Measurements from ENCODE around the gene SIAH2. TPM values are rescaled to one million over a fixed set of nuclear protein-coding genes. Genes with fewer than 3 reads are reported as not detected.

The SIAH2 gene
- total and polyA plus RNA-seq, 9 of the 15 experiments (the other 6 are each of a cell fraction or from before 2014, with no cell fraction given) = 4.8 to 39.0 (median 29.9) TPM

DNA sequence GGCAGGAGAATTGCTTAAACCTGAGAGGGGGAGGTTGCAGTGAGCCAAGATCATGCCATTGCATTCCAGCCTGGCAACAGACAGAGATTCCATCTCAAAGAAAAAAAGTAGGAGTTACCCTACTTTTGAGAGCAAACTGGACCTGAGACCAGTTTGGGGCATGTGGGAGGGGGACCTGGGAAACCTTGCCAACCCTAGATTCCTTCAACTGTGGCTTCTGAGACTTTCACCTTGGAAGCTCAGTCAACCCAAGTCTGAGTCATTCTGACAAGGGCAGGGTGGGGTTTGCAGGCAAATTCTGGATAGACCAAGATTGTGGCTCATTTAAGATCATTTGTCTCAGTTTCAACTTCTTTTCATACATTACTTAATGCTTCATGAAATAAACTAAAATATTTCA is 23.8 kb upstream of the SIAH2 start:
- no peak overlapping the region for H3K27ac ChIP-seq (ENCODE audit: extremely low read depth, low read depth, low read length)
- no peaks in the 10 kb centered on the region for H4K20me1 ChIP-seq (replicated peaks; ENCODE audit: control insufficient read depth, insufficient read depth, low read length)
- H3K9me3 ChIP-seq (replicated peaks; ENCODE audit: control insufficient read depth, insufficient read depth, low read depth, low read length) = no peaks in the 10 kb centered on the region
- no peak overlapping the region for H3K4me3 ChIP-seq
- CTCF ChIA-PET (ENCODE audit: low intra/inter-chr PET ratio) = interaction anchor here (0.6 to 2.0 kb wide), 4 partner anchors 65 to 457 kb away, joined by 3 to 14 read pairs (median 5); no protein-coding TSS in a partner anchor
- H3K9ac ChIP-seq (ENCODE audit: insufficient read depth in 1 of 2, low read depth in 2 of 2, low read length in 2 of 2) = no peak overlapping the region
- peaks cover 5 to 9% of the 10 kb centered on the region in 2 experiments; a peak in 3 of 5 replicates for H3K4me1 ChIP-seq (replicated peaks in 1 of 2; ENCODE audit: control insufficient read depth in 2 of 2, insufficient read depth in 2 of 2, low read length in 2 of 2)
- POLR2A ChIA-PET = interaction anchor here (1.2 kb wide), 1 partner anchor 12 kb away, joined by 4 read pairs; no protein-coding TSS in a partner anchor
- no peak overlapping the region for H3K4me2 ChIP-seq (ENCODE audit: insufficient read depth, low read length)
- FAIRE-seq = no peak
- intact Hi-C loops (cut with micrococcal nuclease) = loop anchor here (1.0 to 5.0 kb wide), 5 partner anchors 46 to 496 kb away; no protein-coding TSS in a partner anchor
- in situ Hi-C loops (cut with MboI) = no loop called here
- no peaks in the 10 kb centered on the region; a peak in 1 of 5 replicates for H3K27me3 ChIP-seq (ENCODE audit: control insufficient read depth in 2 of 2, insufficient read depth in 2 of 2, low read length in 2 of 2)
- peak overlapping the region; percentile 47; the same call in 1 of the 2 replicates for H2AFZ ChIP-seq (ENCODE audit: low read depth, low read length)
- peak in 2 of 4 experiments; percentile 20 to 41 for DNase-seq (ENCODE audit: extremely low read depth in 1 of 4, low spot score in 3 of 4)
- H3K79me2 ChIP-seq (ENCODE audit: control insufficient read depth, insufficient read depth, low read length) = no peaks in the 10 kb centered on the region
- no TSS peak for BruUV-seq (replicated peaks)
- ATAC-seq = peak; percentile 46; the same call in 2 of the 3 replicates
- H3K36me3 ChIP-seq (ENCODE audit: control insufficient read depth, insufficient read depth, low read length) = no peaks in the 10 kb centered on the region
- H3K9me1 ChIP-seq (ENCODE audit: control insufficient read depth, insufficient read depth, low read length) = no peaks in the 10 kb centered on the region
- TF ChIP-seq ZNF121 (CRISPR knock-in tag; conservative IDR thresholded peaks at IDR 0.05) (no peak), JUND (IDR thresholded peaks at IDR 0.05; ENCODE audit: borderline replicate concordance, low read depth, low read length) (peak; percentile 52; the same call in 1 of the 2 replicates), JUND (tag; IDR thresholded peaks at IDR 0.05; ENCODE audit: borderline replicate concordance, low read depth, low read length) (no peak), FUS (optimal IDR thresholded peaks at IDR 0.05; ENCODE audit: low read depth, low read length) (no peak), LCOR (CRISPR knock-in tag; IDR thresholded peaks at IDR 0.05) (no peak), HES1 (IDR thresholded peaks at IDR 0.05; ENCODE audit: low read depth) (no peak), KLF6 (CRISPR knock-in tag; IDR thresholded peaks at IDR 0.05; ENCODE audit: borderline replicate concordance) (no peak), NFE2 (IDR thresholded peaks at IDR 0.05; ENCODE audit: low read depth) (peak; percentile 10; the same call in 1 of the 2 replicates), GATAD2A (IDR thresholded peaks at IDR 0.05) (no peak)
- TF ChIP-seq, protein P1, sequence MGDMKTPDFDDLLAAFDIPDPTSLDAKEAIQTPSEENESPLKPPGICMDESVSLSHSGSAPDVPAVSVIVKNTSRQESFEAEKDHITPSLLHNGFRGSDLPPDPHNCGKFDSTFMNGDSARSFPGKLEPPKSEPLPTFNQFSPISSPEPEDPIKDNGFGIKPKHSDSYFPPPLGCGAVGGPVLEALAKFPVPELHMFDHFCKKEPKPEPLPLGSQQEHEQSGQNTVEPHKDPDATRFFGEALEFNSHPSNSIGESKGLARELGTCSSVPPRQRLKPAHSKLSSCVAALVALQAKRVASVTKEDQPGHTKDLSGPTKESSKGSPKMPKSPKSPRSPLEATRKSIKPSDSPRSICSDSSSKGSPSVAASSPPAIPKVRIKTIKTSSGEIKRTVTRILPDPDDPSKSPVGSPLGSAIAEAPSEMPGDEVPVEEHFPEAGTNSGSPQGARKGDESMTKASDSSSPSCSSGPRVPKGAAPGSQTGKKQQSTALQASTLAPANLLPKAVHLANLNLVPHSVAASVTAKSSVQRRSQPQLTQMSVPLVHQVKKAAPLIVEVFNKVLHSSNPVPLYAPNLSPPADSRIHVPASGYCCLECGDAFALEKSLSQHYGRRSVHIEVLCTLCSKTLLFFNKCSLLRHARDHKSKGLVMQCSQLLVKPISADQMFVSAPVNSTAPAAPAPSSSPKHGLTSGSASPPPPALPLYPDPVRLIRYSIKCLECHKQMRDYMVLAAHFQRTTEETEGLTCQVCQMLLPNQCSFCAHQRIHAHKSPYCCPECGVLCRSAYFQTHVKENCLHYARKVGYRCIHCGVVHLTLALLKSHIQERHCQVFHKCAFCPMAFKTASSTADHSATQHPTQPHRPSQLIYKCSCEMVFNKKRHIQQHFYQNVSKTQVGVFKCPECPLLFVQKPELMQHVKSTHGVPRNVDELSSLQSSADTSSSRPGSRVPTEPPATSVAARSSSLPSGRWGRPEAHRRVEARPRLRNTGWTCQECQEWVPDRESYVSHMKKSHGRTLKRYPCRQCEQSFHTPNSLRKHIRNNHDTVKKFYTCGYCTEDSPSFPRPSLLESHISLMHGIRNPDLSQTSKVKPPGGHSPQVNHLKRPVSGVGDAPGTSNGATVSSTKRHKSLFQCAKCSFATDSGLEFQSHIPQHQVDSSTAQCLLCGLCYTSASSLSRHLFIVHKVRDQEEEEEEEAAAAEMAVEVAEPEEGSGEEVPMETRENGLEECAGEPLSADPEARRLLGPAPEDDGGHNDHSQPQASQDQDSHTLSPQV (IDR thresholded peaks at IDR 0.05) = no peak
- TF ChIP-seq, protein P2, sequence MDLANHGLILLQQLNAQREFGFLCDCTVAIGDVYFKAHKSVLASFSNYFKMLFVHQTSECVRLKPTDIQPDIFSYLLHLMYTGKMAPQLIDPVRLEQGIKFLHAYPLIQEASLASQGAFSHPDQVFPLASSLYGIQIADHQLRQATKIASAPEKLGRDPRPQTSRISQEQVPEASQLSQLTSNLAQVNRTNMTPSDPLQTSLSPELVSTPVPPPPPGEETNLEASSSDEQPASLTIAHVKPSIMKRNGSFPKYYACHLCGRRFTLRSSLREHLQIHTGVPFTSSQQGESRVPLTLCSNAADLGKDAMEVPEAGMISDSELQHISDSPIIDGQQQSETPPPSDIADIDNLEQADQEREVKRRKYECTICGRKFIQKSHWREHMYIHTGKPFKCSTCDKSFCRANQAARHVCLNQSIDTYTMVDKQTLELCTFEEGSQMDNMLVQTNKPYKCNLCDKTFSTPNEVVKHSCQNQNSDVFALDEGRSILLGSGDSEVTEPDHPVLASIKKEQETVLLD (IDR thresholded peaks at IDR 0.05) = no peak
